K562 (cell line): ENCODE measurements around the gene SERPINH1. TPM values are rescaled to one million over a fixed set of nuclear protein-coding genes. Genes with fewer than 3 reads are reported as not detected.

Experiments
- ATAC-seq: fragments of 200-7000 bp; cut with Tn5 transposase; 3 replicates; pipeline ENCODE4 v1.9.1; 2020; ENCODE audit warnings: moderate library complexity
- BruUV-seq: library from RNA; stranded (reverse); fragments of 400-500 nt; replicated peaks from 2 replicates; lab custom pipeline; 2021; lab: Mats Ljungman, UMichigan
- CTCF ChIA-PET: fragments of 300-600 bp; formaldehyde crosslinking; extraction: SDS; loops from one replicate; lab custom pipeline; 2021; ENCODE audit warnings: low intra/inter-chr PET ratio; lab: Yijun Ruan, JAX
- POLR2A ChIA-PET: fragments of 300-600, 350-650 bp; sonication (Branson Sonifier 250); formaldehyde crosslinking; extraction: SDS; loops from one replicate; lab custom pipeline; 2021; ENCODE audit warnings: antibody characterized with exemption, inconsistent platforms; lab: Yijun Ruan, JAX
- DNase-seq, 4 experiments: peaks; one replicate each; pipeline versions ENCODE4 v3.0.0 to v3.0.0-alpha.2; 2011 to 2018; ENCODE audit warnings: low spot score in 3 of 4, mixed read lengths in 3 of 4; ENCODE audit errors: extremely low read depth in 1 of 4
- FAIRE-seq: peaks from 2 replicates; lab custom pipeline; 2011; peaks lifted over from hg19 to GRCh38; lab: Jason Lieb, UNC
- H2AFZ ChIP-seq: 2 replicates; pipeline ENCODE4 v1.6.0; 2011; ENCODE audit warnings: low read depth, low read length, control low read depth, inconsistent platforms
- H3K27ac ChIP-seq: fragments of 200-600 bp; 3 replicates; pipeline ENCODE4 v1.8.0; 2011; ENCODE audit warnings: low read depth, mild to moderate bottlenecking, control low read depth, inconsistent platforms, low read length, moderate library complexity, mixed read lengths; ENCODE audit errors: extremely low read depth
- H3K27me3 ChIP-seq, 2 experiments: fragments of 300-600 bp in 1 of 2; 2 replicates in 1 of 2; 3 replicates in 1 of 2; pipeline versions ENCODE4 v1.6.0 to v1.8.0; 2011; ENCODE audit warnings: inconsistent platforms in 2 of 2, low read length in 2 of 2, mild to moderate bottlenecking in 1 of 2, mixed read lengths in 1 of 2, moderate library complexity in 1 of 2; ENCODE audit not compliant: control insufficient read depth in 2 of 2, insufficient read depth in 2 of 2
- H3K36me3 ChIP-seq: fragments of 300-600 bp; 3 replicates; pipeline ENCODE4 v1.8.0; 2011; ENCODE audit warnings: mild to moderate bottlenecking, low read length, inconsistent platforms; ENCODE audit not compliant: control insufficient read depth, insufficient read depth
- H3K4me1 ChIP-seq, 2 experiments: fragments of 200-600 bp in 1 of 2; replicated peaks in 1 of 2; 2 replicates in 1 of 2; 3 replicates in 1 of 2; pipeline versions ENCODE4 v1.5.1 to v1.8.0; 2011; ENCODE audit warnings: inconsistent platforms in 2 of 2, low read length in 2 of 2, mild to moderate bottlenecking in 1 of 2, mixed read lengths in 1 of 2, moderate library complexity in 1 of 2; ENCODE audit not compliant: control insufficient read depth in 2 of 2, insufficient read depth in 2 of 2
- H3K4me2 ChIP-seq: 2 replicates; pipeline ENCODE4 v1.6.1; 2011; ENCODE audit warnings: low read length, control low read depth, inconsistent platforms, mixed read lengths; ENCODE audit not compliant: insufficient read depth
- H3K4me3 ChIP-seq: fragments of 200-600 bp; sonication (generic), shearing (Covaris generic); 2 replicates; pipeline ENCODE4 v1.5.1; 2016; ENCODE audit warnings: control low read depth, inconsistent platforms
- H3K79me2 ChIP-seq: fragments of 200-600 bp; 3 replicates; pipeline ENCODE4 v1.8.0; 2011; ENCODE audit warnings: low read length, inconsistent platforms; ENCODE audit not compliant: control insufficient read depth, insufficient read depth
- H3K9ac ChIP-seq, 2 experiments: 2 replicates each; pipeline versions ENCODE4 v1.6.0 to v1.6.1; 2011; ENCODE audit warnings: low read depth in 2 of 2, low read length in 2 of 2, control low read depth in 1 of 2, inconsistent platforms in 1 of 2, mild to moderate bottlenecking in 1 of 2, mixed read lengths in 1 of 2; ENCODE audit not compliant: insufficient read depth in 1 of 2
- H3K9me1 ChIP-seq: one replicate; pipeline ENCODE4 v1.6.0; 2011; ENCODE audit warnings: inconsistent platforms, mild to moderate bottlenecking, low read length, moderate library complexity; ENCODE audit not compliant: control insufficient read depth, insufficient read depth
- H3K9me3 ChIP-seq: replicated peaks from 2 replicates; pipeline ENCODE4 v1.5.1; 2011; ENCODE audit warnings: low read depth, low read length, inconsistent platforms; ENCODE audit not compliant: control insufficient read depth, insufficient read depth
- H4K20me1 ChIP-seq: replicated peaks from 2 replicates; pipeline ENCODE4 v1.6.1; 2011; ENCODE audit warnings: low read length, inconsistent platforms, mixed read lengths; ENCODE audit not compliant: control insufficient read depth, insufficient read depth
- BACH1 ChIP-seq: fragments of 200-800 bp; sonication (Bioruptor generic); IDR thresholded peaks from 2 replicates; pipeline ENCODE4 v1.6.1; 2016; ENCODE audit warnings: missing genetic modification characterization, missing compliant biosample characterization
- BRCA1 ChIP-seq, 2 experiments: fragments of 450-650 bp in 1 of 2; sonication (generic) in 1 of 2; formaldehyde crosslinking in 1 of 2; IDR thresholded peaks; 2 replicates each; pipeline versions ENCODE4 v1.5.0 to v1.6.1; 2017 to 2020; ENCODE audit warnings: mild to moderate bottlenecking in 1 of 2, missing genetic modification reagents in 1 of 2
- KDM5B ChIP-seq: fragments of 200-600 bp; sonication (generic); IDR thresholded peaks from 2 replicates; pipeline ENCODE4 v1.6.1; 2012; ENCODE audit warnings: low read depth, mild to moderate bottlenecking, moderate library complexity, low read length, control low read depth, inconsistent platforms; ENCODE audit not compliant: insufficient replicate concordance
- NR3C1 ChIP-seq: sonication (generic); formaldehyde crosslinking; IDR thresholded peaks from 2 replicates; pipeline ENCODE4 v1.8.1; 2022; ENCODE audit warnings: missing genetic modification reagents
- POLR2G ChIP-seq: fragments of 200-400 bp; formaldehyde crosslinking; IDR thresholded peaks from 2 replicates; pipeline ENCODE4 v1.6.1; 2017; ENCODE audit warnings: low read depth, mild to moderate bottlenecking, antibody characterized with exemption, low read length, moderate library complexity
- PTTG1 ChIP-seq: fragments of 450-650 bp; IDR thresholded peaks from 2 replicates; pipeline ENCODE4 v1.6.1; 2016; ENCODE audit warnings: low read depth, mild to moderate bottlenecking, missing genetic modification characterization, missing compliant biosample characterization
- RBFOX2 ChIP-seq: fragments of 200-400 bp; formaldehyde crosslinking; IDR thresholded peaks from 2 replicates; pipeline ENCODE4 v1.6.1; 2017; ENCODE audit warnings: low read depth, mild to moderate bottlenecking, low read length, moderate library complexity
- SIX5 ChIP-seq, 2 experiments: IDR thresholded peaks; 2 replicates each; pipeline ENCODE4 v1.6.1; 2011; ENCODE audit warnings: low read length in 2 of 2, borderline replicate concordance in 1 of 2, low read depth in 1 of 2, mild to moderate bottlenecking in 1 of 2, moderate library complexity in 1 of 2; ENCODE audit not compliant: insufficient read depth in 1 of 2
- ZBTB33 ChIP-seq: sonication (generic); formaldehyde crosslinking; IDR thresholded peaks from 2 replicates; pipeline ENCODE4 v1.8.1; 2023; ENCODE audit warnings: mild to moderate bottlenecking, missing genetic modification reagents
- ZKSCAN3 ChIP-seq: fragments of 250-450 bp; sonication (Bioruptor Pico); IDR thresholded peaks from 2 replicates; pipeline ENCODE4 v1.4.0; 2020
- ZNF146 ChIP-seq: IDR thresholded peaks from one replicate; pipeline ENCODE4 v1.6.1; 2018; ENCODE audit warnings: missing compliant biosample characterization; ENCODE audit not compliant: unreplicated experiment
- WGBS: fragments of 100-300 bp; shearing (Covaris generic); methylation state at CpG from one replicate; pipeline ENCODE4 v1.1.6; 2016; ENCODE audit warnings: low coverage, mixed read lengths; ENCODE audit not compliant: insufficient coverage; ENCODE audit errors: missing lambda C conversion rate; 5-methylcytosine and 5-hydroxymethylcytosine counted together
- in situ Hi-C: fragments of 300-500 bp; cut with MboI; formaldehyde crosslinking; loops from 4 replicates; pipeline ENCODE4 v1.15.0; 2018; ENCODE audit warnings: inconsistent platforms, mixed read lengths
- intact Hi-C: fragments of 100-400 bp; cut with micrococcal nuclease; formaldehyde crosslinking; loops from 2 replicates; pipeline ENCODE4 v1.14.2; 2022
- polyA plus RNA-seq, 8 experiments: library from polyadenylated mRNA; depleted of rRNA in 4 of 8; stranded (reverse) in 5 of 8; unstranded in 3 of 8; fragments of >200 nt; fragmentation: Nextera tagmentation in 2 of 8; fragmentation: Illumina TruSeq in 1 of 8; extraction: Ambion mirVana in 2 of 8; extraction: Trizol in 1 of 8; gene quantifications; 2 replicates each; pipeline versions ENCODE4 v1.2.1 to v1.2.3, GENCODE V29; 2011 to 2014; ENCODE audit warnings: inconsistent platforms in 1 of 8, missing spikeins in 1 of 8
- total RNA-seq, 7 experiments: library from RNA; depleted of rRNA in 6 of 7; stranded (reverse); fragments of >200 nt in 6 of 7; fragmentation: Illumina TruSeq in 2 of 7; extraction: Trizol in 2 of 7; gene quantifications; 2 replicates each; pipeline versions ENCODE4 v1.2.1 to v1.2.3, GENCODE V29; 2011 to 2021; ENCODE audit warnings: low replicate concordance in 1 of 7

The SERPINH1 gene
- total and polyA plus RNA-seq, 9 of the 15 experiments (the other 6 are each of a cell fraction or from before 2014, with no cell fraction given), result 2.8 to 106 (median 67.9) TPM

- WGBS, result 96% methylated on average over 35 of the region's 43 CpGs
- no TSS peak for BruUV-seq
- Histone ChIP-seq H3K36me3 (peaks cover 70% of the 10 kb centered on the region), H3K9ac (peak overlapping the region in 1 of 2 experiments; percentile 33; a peak in 2 of 4 replicates), H3K27ac (no peak overlapping the region; the same call in 2 of the 3 replicates), H3K9me1 (peaks cover 4% of the 10 kb centered on the region), H4K20me1 (no peaks in the 10 kb centered on the region), H3K4me3 (no peak overlapping the region), H3K9me3 (no peaks in the 10 kb centered on the region), H3K4me2 (no peak overlapping the region), H3K79me2 (peaks cover 43% of the 10 kb centered on the region), H3K4me1 (peaks cover 21 to 43% of the 10 kb centered on the region in 2 experiments), H2AFZ (no peak overlapping the region), H3K27me3 (no peaks in the 10 kb centered on the region)
- ATAC-seq, result no peak
- TF ChIP-seq POLR2G (peak; percentile 59), ZKSCAN3 (CRISPR knock-in tag) (no peak), BRCA1 (IDR thresholded peaks at IDR 0.05) (no peak), BRCA1 (CRISPR knock-in tag; IDR thresholded peaks at IDR 0.05) (no peak), RBFOX2 (peak; percentile 63), BACH1 (tag) (no peak), ZNF146 (no peak), KDM5B (no peak), SIX5 (IDR thresholded peaks at IDR 0.05; ENCODE audit: borderline replicate concordance in 1 of 2, insufficient read depth in 1 of 2, low read depth in 1 of 2, low read length in 2 of 2) (no peak), PTTG1 (tag) (no peak), NR3C1 (CRISPR knock-in tag) (no peak), ZBTB33 (CRISPR knock-in tag) (peak; percentile 28; the same call in 1 of the 2 replicates)
- ChIA-PET POLR2A (interaction anchor here (0.6 to 10.5 kb wide), 7 partner anchors 7 to 876 kb away, joined by 3 to 115 read pairs (median 4); no protein-coding TSS in a partner anchor), CTCF (no interaction called here)
- no peak for DNase-seq
- in situ Hi-C loops (no loop called here), intact Hi-C loops (no loop called here)
- FAIRE-seq, result no peak
Observed at GRCh38 chr11:75565916-75566762, 4.1 kb downstream of the SERPINH1 start.
